ENCODE measurements around the gene FBXO9. TPM values are rescaled to one million over a fixed set of nuclear protein-coding genes. Genes with fewer than 3 reads are reported as not detected.

FBXO9 gene
- total RNA-seq, 2 donors from 2014 or later, result 62.8 to 74.9 TPM

DNA sequence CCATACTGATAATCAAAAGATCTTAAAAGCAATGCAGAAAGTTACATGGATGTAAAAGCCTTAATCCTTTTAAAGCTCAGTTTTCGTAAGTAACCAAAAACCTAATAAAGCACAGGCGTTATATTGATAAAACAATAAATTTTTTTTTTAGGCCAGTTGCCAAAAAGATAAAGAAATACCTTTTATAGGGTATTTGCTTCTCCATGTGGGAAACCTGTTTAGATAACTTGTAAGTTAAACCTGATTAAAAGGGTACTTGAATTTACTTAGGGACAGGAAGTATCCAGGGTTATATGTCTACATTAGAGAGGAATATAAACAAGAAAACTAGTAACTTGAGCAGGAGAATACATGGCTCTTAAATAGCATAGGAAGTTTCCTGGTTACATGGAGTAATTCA, 21.1 kb downstream of the FBXO9 start:
- Mint-ChIP-seq H3K4me3 (no peak overlapping the region), H3K9me3 (no peaks in the 10 kb centered on the region), H3K27ac (no peak overlapping the region), H3K36me3 (peaks cover 19% of the 10 kb centered on the region), H3K27me3 (no peaks in the 10 kb centered on the region), H3K4me1 (ENCODE audit: low read depth in 2 of 2) (no peaks in the 10 kb centered on the region)
- ATAC-seq, result no peak
- no peak for DNase-seq (ENCODE audit: low spot score)

DNA sequence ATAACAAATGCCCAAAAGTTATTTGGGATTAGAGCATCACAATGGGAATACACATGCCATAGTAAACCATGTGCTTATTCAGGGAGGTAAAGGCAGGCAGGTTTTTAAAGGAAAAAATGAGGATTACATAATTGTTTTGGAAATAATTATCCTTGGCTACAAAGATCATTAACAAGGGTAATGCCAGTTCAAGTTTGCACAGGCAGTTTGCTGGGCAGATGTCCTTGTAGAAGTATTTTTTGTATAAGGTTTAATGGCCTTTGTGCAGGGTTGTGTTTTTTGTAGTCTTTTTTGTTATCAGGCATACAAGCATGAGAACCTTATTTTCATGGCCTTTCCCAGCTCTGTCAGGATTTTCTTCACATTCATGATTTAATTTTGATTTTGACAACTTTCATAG, 24.7 kb downstream of the FBXO9 start:
- ATAC-seq (no peak), DNase-seq (ENCODE audit: low spot score) (no peak)
- Mint-ChIP-seq H3K4me3 (no peak overlapping the region), H3K4me1 (ENCODE audit: low read depth in 2 of 2) (peaks cover 0 to 4% of the 10 kb centered on the region in 2 donors), H3K27me3 (no peaks in the 10 kb centered on the region), H3K27ac (no peak overlapping the region), H3K36me3 (peaks cover 25% of the 10 kb centered on the region), H3K9me3 (no peaks in the 10 kb centered on the region)

DNA sequence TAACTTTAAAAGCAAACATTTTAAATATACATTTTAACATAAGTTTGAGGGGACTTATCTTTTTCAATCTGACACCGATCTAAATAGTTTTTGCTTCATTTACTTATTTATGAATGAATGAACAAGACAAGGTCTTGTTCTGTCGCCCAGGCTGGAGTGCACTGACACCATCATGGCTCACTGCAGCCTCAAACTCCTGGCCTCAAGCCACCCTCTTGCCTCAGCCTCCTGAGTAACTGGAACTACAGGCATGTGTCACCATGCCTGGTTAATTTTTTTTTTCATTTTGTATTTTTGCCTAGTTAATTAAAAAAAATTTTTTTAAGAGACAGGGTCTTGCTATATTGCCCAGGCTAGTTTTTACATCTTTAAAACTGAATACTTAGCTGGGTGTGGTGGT, 25.4 kb downstream of the FBXO9 start:
- Mint-ChIP-seq H3K4me3 (no peak overlapping the region), H3K9me3 (no peaks in the 10 kb centered on the region), H3K27ac (no peak overlapping the region), H3K36me3 (peaks cover 29% of the 10 kb centered on the region), H3K27me3 (no peaks in the 10 kb centered on the region), H3K4me1 (ENCODE audit: low read depth in 2 of 2) (peaks cover 0 to 4% of the 10 kb centered on the region in 2 donors)
- DNase-seq (ENCODE audit: low spot score) (no peak), ATAC-seq (no peak)

DNA sequence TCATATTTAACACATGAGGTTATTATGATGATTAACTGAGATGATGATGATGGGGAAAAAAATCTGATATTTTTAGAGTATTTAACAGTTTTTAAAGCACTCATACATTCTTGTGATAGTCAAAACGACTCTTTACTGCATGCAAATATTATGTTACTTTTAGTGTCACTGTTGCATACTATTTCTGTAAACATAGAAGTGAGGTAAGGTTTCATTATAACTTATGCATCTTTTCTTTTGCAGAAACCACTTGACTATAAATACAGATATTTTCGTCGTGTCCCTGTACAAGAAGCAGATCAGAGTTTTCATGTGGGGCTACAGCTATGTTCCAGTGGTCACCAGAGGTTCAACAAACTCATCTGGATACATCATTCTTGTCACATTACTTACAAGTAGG, 30.1 kb downstream of the FBXO9 start:
- Mint-ChIP-seq H3K36me3 (peaks cover 29% of the 10 kb centered on the region), H3K4me3 (no peak overlapping the region)
- no peak for DNase-seq (ENCODE audit: low spot score)

DNA sequence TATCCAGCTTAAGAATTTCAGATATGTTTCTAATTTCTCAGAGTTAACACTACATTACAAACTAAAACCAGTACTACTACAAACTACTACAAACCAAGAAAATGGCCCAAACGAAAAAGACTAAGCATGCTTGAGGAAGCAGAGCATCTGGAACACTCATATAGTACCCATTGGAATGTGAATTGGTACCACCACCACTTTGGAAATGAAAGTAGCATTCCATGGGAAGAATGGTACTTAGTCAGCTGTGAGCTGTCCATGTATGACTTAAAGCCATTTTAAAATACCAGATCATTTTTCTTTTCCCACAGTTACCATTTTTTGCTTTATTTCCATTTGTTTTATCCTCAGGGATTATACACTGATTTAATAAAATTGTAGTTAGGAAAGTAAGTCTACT, 30.5 kb downstream of the FBXO9 start:
- H3K4me3 Mint-ChIP-seq, result no peak overlapping the region
- peaks cover 0 to 4% of the 10 kb centered on the region in 2 donors for H3K4me1 Mint-ChIP-seq (ENCODE audit: low read depth in 2 of 2)
- H3K36me3 Mint-ChIP-seq, result peaks cover 29% of the 10 kb centered on the region
- no peaks in the 10 kb centered on the region for H3K9me3 Mint-ChIP-seq
- no peaks in the 10 kb centered on the region for H3K27me3 Mint-ChIP-seq
- DNase-seq (ENCODE audit: low spot score) (no peak), ATAC-seq (no peak)
- no peak overlapping the region for H3K27ac Mint-ChIP-seq

More for the DNA sequence above, 30.1 kb downstream of the FBXO9 start:
- Mint-ChIP-seq H3K27me3 (no peaks in the 10 kb centered on the region), H3K9me3 (no peaks in the 10 kb centered on the region), H3K27ac (no peak overlapping the region), H3K4me1 (ENCODE audit: low read depth in 2 of 2) (peaks cover 0 to 4% of the 10 kb centered on the region in 2 donors)
- ATAC-seq, result no peak

DNA sequence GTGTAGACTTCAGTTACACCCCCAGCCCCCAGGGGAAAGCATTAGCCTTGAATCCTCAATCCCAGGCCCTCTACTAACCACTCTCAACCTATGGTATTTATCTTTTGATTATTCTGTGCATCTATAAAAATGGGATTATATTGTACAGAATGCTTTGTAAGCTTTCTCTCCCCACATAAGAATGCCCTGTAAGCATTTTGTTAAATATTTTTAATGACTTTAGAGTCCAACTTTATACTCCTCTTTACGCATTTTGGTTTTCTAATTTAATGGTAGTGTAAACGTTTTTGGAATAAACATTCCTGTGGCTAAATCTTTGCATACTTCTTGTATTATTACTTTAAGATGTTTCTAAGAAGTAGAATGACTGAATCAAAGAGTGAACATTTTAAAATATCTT, 35.4 kb downstream of the FBXO9 start:
- Mint-ChIP-seq H3K27ac (no peak overlapping the region), H3K9me3 (no peaks in the 10 kb centered on the region), H3K4me3 (no peak overlapping the region), H3K36me3 (peaks cover 20% of the 10 kb centered on the region), H3K27me3 (no peaks in the 10 kb centered on the region), H3K4me1 (ENCODE audit: low read depth in 2 of 2) (no peaks in the 10 kb centered on the region)
- DNase-seq (ENCODE audit: low spot score) (no peak), ATAC-seq (no peak)

DNA sequence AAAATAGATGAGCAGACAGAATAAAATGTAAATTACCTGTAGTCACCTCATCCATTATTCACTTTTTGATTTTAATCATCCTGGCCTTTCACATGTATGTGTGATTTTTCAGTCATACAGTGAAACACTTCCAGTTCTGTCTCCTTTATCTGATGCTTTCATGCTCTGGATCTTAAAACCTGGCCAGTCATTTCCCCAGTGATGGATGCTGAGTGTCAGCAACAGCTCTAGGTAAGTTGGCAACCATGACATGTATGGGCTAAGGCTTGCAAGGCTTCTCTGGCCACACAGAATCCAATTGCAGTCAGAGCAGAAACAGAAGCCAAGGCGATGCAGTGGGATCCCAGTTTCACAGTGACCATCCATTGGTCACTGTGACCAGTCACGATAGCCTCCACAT, 35.8 kb downstream of the FBXO9 start:
- ATAC-seq, result no peak

DNA sequence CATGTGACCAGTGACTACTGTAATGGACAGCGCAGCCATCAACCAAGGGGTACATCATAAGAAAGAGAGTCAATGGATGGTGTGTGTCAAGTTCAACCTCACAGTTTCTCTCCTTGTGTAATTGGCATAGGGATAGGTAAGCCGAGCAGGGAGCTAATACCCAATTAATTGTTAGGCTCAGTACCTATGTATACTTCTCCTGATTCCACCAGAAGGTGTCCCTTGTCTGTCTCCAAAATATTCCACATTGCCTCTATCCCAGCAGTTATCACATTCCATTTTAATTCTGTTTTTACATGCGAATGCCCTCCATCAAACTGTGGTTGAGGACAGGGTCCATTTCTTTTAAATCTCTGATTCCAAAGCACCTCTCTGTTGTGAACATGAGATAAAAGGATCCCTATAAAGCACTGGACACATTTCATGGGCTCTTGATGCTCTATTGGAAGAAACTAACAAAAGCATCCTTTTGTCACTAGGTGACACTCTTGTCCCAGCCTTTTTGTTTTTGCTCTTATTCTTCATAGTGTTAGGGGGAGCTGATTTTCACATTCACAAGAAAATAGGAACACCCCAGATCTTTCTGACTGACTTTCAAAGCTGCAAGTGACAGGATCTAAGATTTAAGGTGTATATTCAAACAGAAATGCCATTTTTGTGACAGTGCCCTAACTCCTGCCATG, 38.9 kb downstream of the FBXO9 start:
- peaks cover 12% of the 10 kb centered on the region for H3K36me3 Mint-ChIP-seq
- H3K27ac Mint-ChIP-seq, result no peak overlapping the region
- no peak for ATAC-seq
- no peaks in the 10 kb centered on the region for H3K9me3 Mint-ChIP-seq
- no peak overlapping the region for H3K4me3 Mint-ChIP-seq
- no peaks in the 10 kb centered on the region for H3K4me1 Mint-ChIP-seq (ENCODE audit: low read depth in 2 of 2)
- no peak for DNase-seq (ENCODE audit: low spot score)
- no peaks in the 10 kb centered on the region for H3K27me3 Mint-ChIP-seq

More for the DNA sequence above, 35.8 kb downstream of the FBXO9 start:
- H3K36me3 Mint-ChIP-seq, result peaks cover 17% of the 10 kb centered on the region
- H3K27me3 Mint-ChIP-seq, result no peaks in the 10 kb centered on the region
- H3K4me1 Mint-ChIP-seq (ENCODE audit: low read depth in 2 of 2), result no peaks in the 10 kb centered on the region
- H3K4me3 Mint-ChIP-seq, result no peak overlapping the region
- H3K9me3 Mint-ChIP-seq, result no peaks in the 10 kb centered on the region
- H3K27ac Mint-ChIP-seq, result no peak overlapping the region
- DNase-seq (ENCODE audit: low spot score), result no peak

DNA sequence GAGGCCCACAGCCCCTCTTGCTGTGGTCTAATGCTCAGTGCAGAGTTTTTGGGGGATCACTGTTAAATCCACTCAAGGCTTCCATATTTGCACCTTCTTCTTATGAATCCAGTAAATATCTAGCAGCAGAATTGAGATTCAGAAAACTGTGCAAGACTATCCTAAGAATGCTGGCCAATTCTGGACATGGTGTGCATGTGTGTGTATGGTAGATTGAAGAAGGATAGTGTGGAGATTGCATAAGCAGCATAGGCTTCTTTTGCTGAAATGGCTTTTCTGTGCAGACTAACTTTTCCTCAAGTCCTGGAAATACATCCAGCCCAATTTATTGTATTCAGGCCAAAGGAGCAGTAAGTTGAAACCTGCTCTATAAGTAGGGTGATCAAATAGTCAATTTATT, 39.7 kb downstream of the FBXO9 start:
- DNase-seq (ENCODE audit: low spot score) (no peak), ATAC-seq (no peak)
- Mint-ChIP-seq H3K9me3 (no peaks in the 10 kb centered on the region), H3K4me1 (ENCODE audit: low read depth in 2 of 2) (no peaks in the 10 kb centered on the region), H3K27me3 (no peaks in the 10 kb centered on the region), H3K36me3 (peaks cover 12% of the 10 kb centered on the region), H3K27ac (no peak overlapping the region), H3K4me3 (no peak overlapping the region)

DNA sequence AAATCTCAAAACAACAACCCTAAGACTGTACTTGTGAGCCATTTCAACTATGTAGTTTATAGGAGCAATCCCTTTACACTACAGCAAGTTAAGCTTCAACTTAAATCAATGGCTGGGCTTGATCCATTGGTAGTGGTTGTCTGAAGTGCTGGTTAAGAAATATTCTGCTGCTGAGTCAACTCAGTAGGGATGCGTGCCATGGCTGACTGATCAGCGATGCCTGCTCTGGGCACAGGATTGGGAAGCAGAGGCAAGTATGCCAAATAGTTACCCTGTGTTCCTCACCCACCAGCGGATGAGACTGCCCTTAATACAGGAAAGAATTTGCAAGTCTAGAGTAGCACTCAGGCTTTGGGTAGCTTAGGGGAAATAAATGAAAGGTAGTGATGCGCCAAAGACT, 41.9 kb downstream of the FBXO9 start:
- no peak for ATAC-seq
- no peaks in the 10 kb centered on the region for H3K4me1 Mint-ChIP-seq (ENCODE audit: low read depth in 2 of 2)
- no peak overlapping the region for H3K27ac Mint-ChIP-seq
- H3K4me3 Mint-ChIP-seq, result no peak overlapping the region
- peaks cover 4% of the 10 kb centered on the region for H3K36me3 Mint-ChIP-seq
- H3K27me3 Mint-ChIP-seq, result no peaks in the 10 kb centered on the region
- no peaks in the 10 kb centered on the region for H3K9me3 Mint-ChIP-seq
- DNase-seq (ENCODE audit: low spot score), result no peak

DNA sequence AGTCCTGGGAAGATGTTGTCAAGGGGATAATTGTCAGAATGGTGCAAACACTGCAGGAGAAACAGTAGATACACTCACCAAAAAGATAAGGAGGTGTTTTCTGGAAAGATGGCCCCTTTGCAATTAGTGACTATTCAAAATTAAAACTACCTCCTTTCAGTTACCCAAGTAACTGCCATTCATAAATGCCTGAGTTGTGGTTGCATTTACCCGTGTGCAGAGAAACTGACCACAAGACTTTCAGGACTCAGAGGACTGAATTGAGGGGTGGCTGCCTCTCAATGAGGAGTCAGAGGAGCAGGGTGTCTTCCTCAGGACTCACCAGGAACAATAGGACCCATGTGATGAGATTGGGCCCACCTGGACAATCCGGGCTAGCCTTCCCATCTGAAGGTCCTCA, 44.4 kb downstream of the FBXO9 start:
- Mint-ChIP-seq H3K4me1 (ENCODE audit: low read depth in 2 of 2) (peaks cover 0 to 4% of the 10 kb centered on the region in 2 donors), H3K9me3 (no peaks in the 10 kb centered on the region), H3K27ac (no peak overlapping the region), H3K4me3 (no peak overlapping the region), H3K27me3 (peaks cover 0 to 12% of the 10 kb centered on the region in 2 donors), H3K36me3 (no peaks in the 10 kb centered on the region)
- DNase-seq (ENCODE audit: low spot score) (no peak), ATAC-seq (peak in 1 of 2 donors; percentile 37)

DNA sequence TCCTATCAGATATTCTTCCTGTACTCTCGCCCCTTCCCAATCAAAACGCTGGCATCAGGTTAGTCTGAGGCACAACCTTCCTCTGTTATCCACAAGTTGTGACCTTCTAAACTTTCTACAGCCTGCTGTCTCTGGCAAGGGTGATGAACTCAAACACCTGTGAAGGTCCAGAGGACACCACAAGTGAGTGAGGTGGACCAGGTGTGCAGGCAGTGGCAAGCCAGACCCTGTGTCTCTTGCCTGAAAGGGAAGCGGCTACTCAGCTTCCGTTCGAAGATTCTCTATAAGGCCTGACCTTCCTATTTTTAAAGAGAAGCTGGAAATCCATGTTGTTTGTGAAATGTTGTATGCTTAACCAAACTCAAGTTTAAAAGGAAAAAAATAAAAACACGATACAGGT, 46.7 kb downstream of the FBXO9 start:
- no peak overlapping the region for H3K27ac Mint-ChIP-seq
- peaks cover 0 to 4% of the 10 kb centered on the region in 2 donors for H3K4me1 Mint-ChIP-seq (ENCODE audit: low read depth in 2 of 2)
- peaks cover 0 to 12% of the 10 kb centered on the region in 2 donors for H3K27me3 Mint-ChIP-seq
- H3K4me3 Mint-ChIP-seq, result no peak overlapping the region
- no peaks in the 10 kb centered on the region for H3K36me3 Mint-ChIP-seq
- ATAC-seq (no peak), DNase-seq (ENCODE audit: low spot score) (no peak)
- H3K9me3 Mint-ChIP-seq, result no peaks in the 10 kb centered on the region

DNA sequence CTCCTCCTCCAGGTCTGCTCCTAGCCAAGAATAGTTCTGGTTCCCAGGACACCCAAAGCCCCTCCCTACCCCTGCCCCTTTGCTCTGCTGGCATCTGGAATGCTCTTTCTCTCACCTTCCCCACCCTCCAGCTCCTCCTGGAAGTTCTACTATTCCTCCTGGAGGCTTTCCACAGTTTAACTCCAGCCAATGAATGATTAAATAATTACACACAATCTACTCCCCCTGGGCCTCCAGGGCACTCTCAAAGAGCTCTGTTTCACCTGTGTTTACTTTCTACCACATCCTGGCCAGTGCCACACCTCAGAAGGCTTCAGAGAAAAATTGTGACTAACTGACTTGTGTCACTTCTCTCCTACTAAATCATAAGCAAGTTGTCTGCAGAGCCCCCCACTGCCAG, 47.2 kb downstream of the FBXO9 start:
- Mint-ChIP-seq H3K27ac (no peak overlapping the region), H3K4me3 (no peak overlapping the region), H3K27me3 (peaks cover 0 to 12% of the 10 kb centered on the region in 2 donors), H3K4me1 (ENCODE audit: low read depth in 2 of 2) (peaks cover 0 to 4% of the 10 kb centered on the region in 2 donors), H3K36me3 (no peaks in the 10 kb centered on the region), H3K9me3 (no peaks in the 10 kb centered on the region)
- ATAC-seq, result no peak
- no peak for DNase-seq (ENCODE audit: low spot score)

DNA sequence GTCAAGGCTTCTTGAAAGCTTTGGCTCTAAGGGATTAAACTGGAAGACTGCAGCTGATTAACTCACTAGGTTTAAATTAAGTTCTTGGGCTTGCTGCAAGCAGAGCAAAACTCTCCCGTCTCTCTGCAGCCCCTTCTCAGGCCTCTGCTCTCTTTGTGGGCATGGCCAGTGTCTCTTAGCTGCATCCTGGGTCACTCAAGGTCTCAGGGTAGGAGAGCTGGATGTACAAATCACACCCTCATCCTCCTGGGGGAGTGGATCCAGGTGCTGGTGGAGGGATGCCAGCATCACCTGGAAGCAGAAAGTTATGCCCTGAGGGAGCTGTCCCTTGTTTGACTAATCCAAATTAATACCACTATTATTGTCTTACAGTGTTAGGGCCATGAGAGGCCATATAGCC, 47.7 kb downstream of the FBXO9 start:
- no peak overlapping the region for H3K27ac Mint-ChIP-seq
- no peaks in the 10 kb centered on the region for H3K9me3 Mint-ChIP-seq
- peaks cover 0 to 12% of the 10 kb centered on the region in 2 donors for H3K27me3 Mint-ChIP-seq
- DNase-seq (ENCODE audit: low spot score) (no peak), ATAC-seq (no peak)
- no peak overlapping the region for H3K4me3 Mint-ChIP-seq
- H3K4me1 Mint-ChIP-seq (ENCODE audit: low read depth in 2 of 2), result peaks cover 0 to 4% of the 10 kb centered on the region in 2 donors
- H3K36me3 Mint-ChIP-seq, result no peaks in the 10 kb centered on the region

DNA sequence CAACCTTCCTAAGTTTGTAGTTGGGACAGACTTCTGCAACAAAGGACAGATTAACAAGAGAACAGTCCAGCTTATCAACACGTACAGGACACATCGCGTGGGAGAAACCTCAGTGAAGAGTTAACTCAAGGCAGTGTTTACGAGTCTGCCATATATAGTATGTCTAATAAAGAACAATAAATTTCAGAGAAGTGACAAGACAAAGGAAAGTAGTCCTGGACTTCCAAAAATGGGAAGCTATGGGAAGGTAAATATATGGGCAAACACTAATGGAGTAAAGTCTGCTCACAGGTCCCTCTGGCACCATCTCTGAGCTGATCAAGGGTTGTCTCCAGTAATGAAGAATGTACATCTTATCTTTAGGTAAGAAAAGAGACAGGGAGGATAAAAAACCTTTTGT, 48.5 kb downstream of the FBXO9 start:
- no peak for ATAC-seq
- no peak for DNase-seq (ENCODE audit: low spot score)
- no peaks in the 10 kb centered on the region for H3K9me3 Mint-ChIP-seq

More for the DNA sequence above, 48.5 kb downstream of the FBXO9 start:
- H3K27ac Mint-ChIP-seq, result no peak overlapping the region
- H3K36me3 Mint-ChIP-seq, result no peaks in the 10 kb centered on the region
- no peak overlapping the region for H3K4me3 Mint-ChIP-seq
- H3K4me1 Mint-ChIP-seq (ENCODE audit: low read depth in 2 of 2), result peaks cover 0 to 4% of the 10 kb centered on the region in 2 donors
- H3K27me3 Mint-ChIP-seq, result peaks cover 0 to 12% of the 10 kb centered on the region in 2 donors
